HepG2 (cell line): Measurements from ENCODE around the gene CRKL. TPM values are rescaled to one million over a fixed set of nuclear protein-coding genes. Genes with fewer than 3 reads are reported as not detected.
A peak's percentile ranks its signal among the peaks of the same experiment; 100 is the strongest.

Source experiments
- ARID2 ChIP-seq: sonication (generic); formaldehyde crosslinking; IDR thresholded peaks from 2 replicates; pipeline ENCODE4 v1.8.1; 2022; ENCODE audit warnings: mild to moderate bottlenecking, missing genetic modification reagents, borderline replicate concordance
- CERS6 ChIP-seq: sonication (generic); formaldehyde crosslinking; IDR thresholded peaks from 2 replicates; pipeline ENCODE4 v1.5.0; 2020; ENCODE audit warnings: missing genetic modification reagents
- CHD4 ChIP-seq: fragments of 200-600 bp; sonication (generic); IDR thresholded peaks from 2 replicates; pipeline ENCODE4 v1.7.0; 2017; ENCODE audit warnings: mild to moderate bottlenecking, low read length, borderline replicate concordance
- EED ChIP-seq: sonication (generic); formaldehyde crosslinking; IDR thresholded peaks from 2 replicates; pipeline ENCODE4 v1.5.0; 2020; ENCODE audit warnings: mild to moderate bottlenecking, missing genetic modification reagents
- EHMT2 ChIP-seq: fragments of 200-600 bp; sonication (generic); IDR thresholded peaks from 2 replicates; pipeline ENCODE4 v1.7.0; 2017; ENCODE audit warnings: antibody characterized with exemption, low read depth, low read length, borderline replicate concordance
- ETV5 ChIP-seq: IDR thresholded peaks from 2 replicates; pipeline ENCODE4 v1.6.1; 2018; ENCODE audit warnings: missing biosample characterization, missing genetic modification reagents, inconsistent platforms, borderline replicate concordance
- FOSL2 ChIP-seq: sonication (generic); formaldehyde crosslinking; IDR thresholded peaks from 2 replicates; pipeline ENCODE4 v1.4.0; 2020; ENCODE audit warnings: missing genetic modification reagents
- FOXO4 ChIP-seq: sonication (generic); formaldehyde crosslinking; conservative IDR thresholded peaks from 2 replicates; pipeline ENCODE4 v1.8.1; 2023; ENCODE audit warnings: missing genetic modification reagents
- GATAD2A ChIP-seq: IDR thresholded peaks from 2 replicates; pipeline ENCODE4 v1.6.1; 2016
- GTF2F1 ChIP-seq: fragments of 150-350 bp; IDR thresholded peaks from 2 replicates; pipeline ENCODE4 v1.6.1; 2014; ENCODE audit warnings: low read length
- HNRNPH1 ChIP-seq: fragments of 200-400 bp; formaldehyde crosslinking; optimal IDR thresholded peaks from 2 replicates; pipeline ENCODE3; 2017; ENCODE audit warnings: mild to moderate bottlenecking, low read depth, low read length
- HOXA3 ChIP-seq: sonication (generic); formaldehyde crosslinking; IDR thresholded peaks from 2 replicates; pipeline ENCODE4 v1.5.0; 2020; ENCODE audit warnings: missing genetic modification reagents
- HOXA9 ChIP-seq: sonication (generic); formaldehyde crosslinking; IDR thresholded peaks from 2 replicates; pipeline ENCODE4 v1.8.1; 2022; ENCODE audit warnings: missing genetic modification reagents, mild to moderate bottlenecking, moderate library complexity, borderline replicate concordance
- KDM4B ChIP-seq: sonication (generic); formaldehyde crosslinking; IDR thresholded peaks from 2 replicates; pipeline ENCODE4 v1.4.0; 2020; ENCODE audit warnings: missing genetic modification reagents
- MED8 ChIP-seq: sonication (generic); formaldehyde crosslinking; IDR thresholded peaks from 2 replicates; pipeline ENCODE4 v1.8.1; 2023; ENCODE audit warnings: mild to moderate bottlenecking, missing genetic modification reagents; ENCODE audit not compliant: insufficient replicate concordance
- MTF1 ChIP-seq: sonication (generic); formaldehyde crosslinking; IDR thresholded peaks from 2 replicates; pipeline ENCODE4 v1.5.0; 2020; ENCODE audit warnings: missing genetic modification reagents
- POLR2A ChIP-seq, 2 experiments: IDR thresholded peaks; 2 replicates each; pipeline ENCODE4 v1.6.1; 2011; ENCODE audit warnings: low read depth in 2 of 2, low read length in 2 of 2, mild to moderate bottlenecking in 1 of 2, moderate library complexity in 1 of 2; ENCODE audit not compliant: insufficient read depth in 1 of 2
- SATB2 ChIP-seq: sonication (generic); formaldehyde crosslinking; IDR thresholded peaks from 2 replicates; pipeline ENCODE4 v1.5.0; 2020; ENCODE audit warnings: missing genetic modification reagents
- TBX2 ChIP-seq: sonication (generic); formaldehyde crosslinking; IDR thresholded peaks from 2 replicates; pipeline ENCODE4 v1.5.0; 2020; ENCODE audit warnings: missing genetic modification reagents, mild to moderate bottlenecking, borderline replicate concordance
- THAP11 ChIP-seq: IDR thresholded peaks from 2 replicates; pipeline ENCODE4 v1.6.1; 2016; ENCODE audit warnings: missing biosample characterization, missing genetic modification reagents
- ZBTB39 ChIP-seq: sonication (generic); formaldehyde crosslinking; IDR thresholded peaks from 2 replicates; pipeline ENCODE4 v1.5.0; 2020; ENCODE audit warnings: missing genetic modification reagents
- ZFP36L2 ChIP-seq: sonication (generic); formaldehyde crosslinking; IDR thresholded peaks from 2 replicates; pipeline ENCODE4 v1.4.0; 2020; ENCODE audit warnings: missing genetic modification reagents
- ZMYM4 ChIP-seq: sonication (generic); formaldehyde crosslinking; IDR thresholded peaks from 2 replicates; pipeline ENCODE4 v1.8.1; 2023; ENCODE audit warnings: mild to moderate bottlenecking, missing genetic modification reagents
- ZNF124 ChIP-seq: sonication (generic); formaldehyde crosslinking; IDR thresholded peaks from 2 replicates; pipeline ENCODE4 v1.4.0; 2020; ENCODE audit warnings: missing genetic modification reagents
- ZNF260 ChIP-seq: sonication (generic); formaldehyde crosslinking; IDR thresholded peaks from 2 replicates; pipeline ENCODE4 v1.4.0; 2020; ENCODE audit warnings: missing genetic modification reagents, low read depth, mild to moderate bottlenecking, borderline replicate concordance
- ZNF33A ChIP-seq: sonication (generic); formaldehyde crosslinking; IDR thresholded peaks from 2 replicates; pipeline ENCODE4 v1.5.1; 2020; ENCODE audit warnings: missing genetic modification reagents, mild to moderate bottlenecking, moderate library complexity, borderline replicate concordance
- ZNF572 ChIP-seq: sonication (generic); formaldehyde crosslinking; IDR thresholded peaks from 2 replicates; pipeline ENCODE4 v1.5.1; 2020; ENCODE audit warnings: mild to moderate bottlenecking, missing genetic modification reagents
- ZNF775 ChIP-seq: sonication (generic); formaldehyde crosslinking; IDR thresholded peaks from 2 replicates; pipeline ENCODE4 v1.4.0; 2020; ENCODE audit warnings: missing genetic modification reagents, mild to moderate bottlenecking, moderate library complexity, borderline replicate concordance
- polyA plus RNA-seq, 8 experiments: library from polyadenylated mRNA; depleted of rRNA in 3 of 8; stranded (reverse) in 7 of 8; unstranded in 1 of 8; fragments of >200 nt; fragmentation: Illumina TruSeq in 4 of 8; extraction: Trizol in 4 of 8; gene quantifications; 2 replicates each; pipeline versions ENCODE4 v1.2.1 to v1.2.3, GENCODE V29; 2011 to 2016; ENCODE audit warnings: low read depth in 4 of 8, missing spikeins in 1 of 8, mixed read lengths in 1 of 8; ENCODE audit not compliant: insufficient read depth in 1 of 8
- total RNA-seq, 5 experiments: library from RNA; depleted of rRNA; stranded (reverse); fragments of >200 nt; fragmentation: Illumina TruSeq; extraction: Trizol; gene quantifications; 2 replicates each; pipeline ENCODE4 v1.2.3, GENCODE V29; 2016; ENCODE audit warnings: low read depth in 1 of 5

Gene CRKL
- total and polyA plus RNA-seq, 2 of the 13 experiments (the other 11 are each of a cell fraction or from before 2014, with no cell fraction given) = 37.4 to 60.6 TPM

GRCh38 chr22:20981787-20982562 lies 64.8 kb downstream of the CRKL start, which contains the start of gene LZTR1 (continued):
- peak; percentile 56; the same call in 1 of the 2 replicates for TF ChIP-seq ZBTB39
- TF ChIP-seq TBX2 (CRISPR knock-in tag) = peak; percentile 94
- TF ChIP-seq ZNF33A (CRISPR knock-in tag) = peak; percentile 91; the same call in 1 of the 2 replicates
- peak; percentile 86 for TF ChIP-seq HOXA3 (CRISPR knock-in tag)
- TF ChIP-seq CHD4 = no peak
- peak; percentile 84 for TF ChIP-seq ETV5
- no peak for TF ChIP-seq GTF2F1
- TF ChIP-seq ARID2 (CRISPR knock-in tag) = peak; percentile 89; the same call in 1 of the 2 replicates
- TF ChIP-seq KDM4B (CRISPR knock-in tag) = peak; percentile 33; the same call in 1 of the 2 replicates
- no peak for TF ChIP-seq EHMT2
- peak; percentile 91; the same call in 1 of the 2 replicates for TF ChIP-seq ZNF124 (CRISPR knock-in tag)
- peak; percentile 53; the same call in 1 of the 2 replicates for TF ChIP-seq GATAD2A (CRISPR knock-in tag)
- peak; percentile 77 for TF ChIP-seq ZMYM4 (CRISPR knock-in tag)
- no peak; the same call in 1 of the 2 replicates for TF ChIP-seq FOSL2 (CRISPR knock-in tag)
- TF ChIP-seq CERS6 (CRISPR knock-in tag) = peak; percentile 83; the same call in 1 of the 2 replicates
- 0 out of 2 replicates have a peak, but pooled peaks have one; percentile 38 for TF ChIP-seq ZFP36L2 (CRISPR knock-in tag)
- peak; percentile 88 for TF ChIP-seq ZNF775 (CRISPR knock-in tag)
- no peak for TF ChIP-seq HNRNPH1
- TF ChIP-seq ZNF260 (CRISPR knock-in tag) = no peak
- peak; percentile 88 for TF ChIP-seq EED (CRISPR knock-in tag)
- 0 out of 2 replicates have a peak, but pooled peaks have one; percentile 87 for TF ChIP-seq FOXO4
- TF ChIP-seq HOXA9 (CRISPR knock-in tag) = peak; percentile 71; the same call in 1 of the 2 replicates
- TF ChIP-seq MTF1 (CRISPR knock-in tag) = peak; percentile 90
- peak; percentile 96 for TF ChIP-seq SATB2 (CRISPR knock-in tag)
- TF ChIP-seq MED8 = peak; percentile 61
- no peak; the same call in none of the 2 replicates for TF ChIP-seq ZNF572 (CRISPR knock-in tag)
- peak; percentile 99 for TF ChIP-seq THAP11 (CRISPR knock-in tag)
- TF ChIP-seq POLR2A (IDR thresholded peaks at IDR 0.05; ENCODE audit: insufficient read depth in 1 of 2, low read depth in 2 of 2, low read length in 2 of 2) = peak; percentile 96 to 98
